Fibroblast of lung (primary cell): Measurements from ENCODE around the gene THSD7A. TPM values are rescaled to one million over a fixed set of nuclear protein-coding genes. Genes with fewer than 3 reads are reported as not detected.

Source experiments
- DNase-seq, 2 donors: peaks; one replicate each; pipeline versions ENCODE4 v3.0.0 to v3.0.0-alpha.2; 2010; ENCODE audit warnings: low read depth in 2 of 2
- H2AFZ ChIP-seq: 2 replicates; pipeline ENCODE4 v1.5.1; 2012; ENCODE audit warnings: low read length, control low read depth, inconsistent platforms
- H3K27ac ChIP-seq: 2 replicates; pipeline ENCODE4 v1.5.1; 2011; ENCODE audit warnings: low read length, control low read depth; ENCODE audit not compliant: insufficient read depth
- H3K27me3 ChIP-seq: 2 replicates; pipeline ENCODE4 v1.5.1; 2011; ENCODE audit warnings: mild to moderate bottlenecking, low read length; ENCODE audit not compliant: control insufficient read depth, insufficient read depth
- H3K36me3 ChIP-seq: 2 replicates; pipeline ENCODE4 v1.5.1; 2011; ENCODE audit warnings: low read length; ENCODE audit not compliant: control insufficient read depth, insufficient read depth
- H3K4me1 ChIP-seq: 2 replicates; pipeline ENCODE4 v1.5.1; 2011; ENCODE audit warnings: low read length; ENCODE audit not compliant: control insufficient read depth, insufficient read depth; ENCODE audit errors: extremely low read depth
- H3K4me2 ChIP-seq: 2 replicates; pipeline ENCODE4 v1.5.1; 2011; ENCODE audit warnings: low read length, control low read depth; ENCODE audit not compliant: insufficient read depth; ENCODE audit errors: extremely low read depth
- H3K4me3 ChIP-seq, 4 experiments: fragments of 200-600 bp in 1 of 4; sonication (generic) in 1 of 4; replicated peaks in 1 of 4; 2 replicates each; pipeline ENCODE4 v1.5.1; 2011 to 2016; ENCODE audit warnings: low read length in 4 of 4, low read depth in 3 of 4, mild to moderate bottlenecking in 3 of 4, control low read depth in 2 of 4, inconsistent platforms in 1 of 4, mixed read lengths in 1 of 4; ENCODE audit not compliant: insufficient read depth in 1 of 4; ENCODE audit errors: control extremely low read depth in 1 of 4
- H3K79me2 ChIP-seq: 2 replicates; pipeline ENCODE4 v1.5.1; 2012; ENCODE audit warnings: mild to moderate bottlenecking, low read length, inconsistent platforms; ENCODE audit not compliant: control insufficient read depth, insufficient read depth
- H3K9ac ChIP-seq: 2 replicates; pipeline ENCODE4 v1.5.1; 2011; ENCODE audit warnings: mild to moderate bottlenecking, low read length, control low read depth; ENCODE audit not compliant: insufficient read depth
- H3K9me3 ChIP-seq: 2 replicates; pipeline ENCODE4 v1.5.1; 2012; ENCODE audit warnings: low read depth, low read length; ENCODE audit not compliant: control insufficient read depth, insufficient read depth
- H4K20me1 ChIP-seq: 2 replicates; pipeline ENCODE4 v1.5.1; 2011; ENCODE audit warnings: low read length; ENCODE audit not compliant: control insufficient read depth, insufficient read depth; ENCODE audit errors: extremely low read depth
- CTCF ChIP-seq, 2 donors: IDR thresholded peaks in 1 of 2; conservative IDR thresholded peaks in 1 of 2; 1 replicate in 1 of 2; 2 replicates in 1 of 2; pipeline ENCODE4 v1.5.1; 2011 to 2012; ENCODE audit warnings: low read length in 2 of 2, control low read depth in 1 of 2, inconsistent platforms in 1 of 2, low read depth in 1 of 2, mild to moderate bottlenecking in 1 of 2
- EZH2 ChIP-seq: IDR thresholded peaks from 2 replicates; pipeline ENCODE4 v1.5.1; 2012; ENCODE audit warnings: low read length, control low read depth, mild to moderate bottlenecking; ENCODE audit errors: missing control alignments
- polyA plus RNA-seq, 2 donors: library from polyadenylated mRNA; depleted of rRNA in 1 of 2; stranded (reverse) in 1 of 2; unstranded in 1 of 2; fragments of >200 nt; gene quantifications; 2 replicates each; pipeline ENCODE4 v1.2.1, GENCODE V29; 2011 to 2012; ENCODE audit warnings: missing spikeins in 1 of 2
- total RNA-seq: library from RNA; depleted of rRNA; stranded (reverse); fragments of >200 nt; gene quantifications from 2 replicates; pipeline ENCODE4 v1.2.1, GENCODE V29; 2014

The THSD7A gene
- total and polyA plus RNA-seq, 2 donors (not counting 1 experiment from before 2014, with no cell fraction given), result 0.02 to 0.83 TPM

GRCh38 chr7:11689096-11689495 lies 142.9 kb downstream of the THSD7A start:
- H3K79me2 ChIP-seq, result no peaks in the 10 kb centered on the region
- no peaks in the 10 kb centered on the region for H3K27me3 ChIP-seq
- H3K9me3 ChIP-seq, result no peaks in the 10 kb centered on the region
- no peak overlapping the region for H3K4me2 ChIP-seq
- no peaks in the 10 kb centered on the region for H3K36me3 ChIP-seq
- TF ChIP-seq CTCF (conservative IDR thresholded peaks at IDR 0.05 in 1 of 2, IDR thresholded peaks at IDR 0.05 in 1 of 2; ENCODE audit: low read depth in 1 of 2, low read length in 2 of 2) (no peak), EZH2 (no peak)
- H2AFZ ChIP-seq, result no peak overlapping the region
- no peak for DNase-seq
- no peak overlapping the region for H3K27ac ChIP-seq
- no peak overlapping the region for H3K4me3 ChIP-seq
- no peaks in the 10 kb centered on the region for H4K20me1 ChIP-seq
- no peak overlapping the region for H3K9ac ChIP-seq
- H3K4me1 ChIP-seq, result no peaks in the 10 kb centered on the region

GRCh38 chr7:11681461-11681860 lies 150.5 kb downstream of the THSD7A start:
- Histone ChIP-seq H3K4me1 (no peaks in the 10 kb centered on the region), H3K9me3 (no peaks in the 10 kb centered on the region), H4K20me1 (no peaks in the 10 kb centered on the region), H3K27ac (no peak overlapping the region), H3K9ac (no peak overlapping the region), H3K4me3 (no peak overlapping the region), H3K4me2 (no peak overlapping the region), H2AFZ (no peak overlapping the region), H3K79me2 (no peaks in the 10 kb centered on the region), H3K27me3 (no peaks in the 10 kb centered on the region), H3K36me3 (no peaks in the 10 kb centered on the region)
- TF ChIP-seq CTCF (conservative IDR thresholded peaks at IDR 0.05 in 1 of 2, IDR thresholded peaks at IDR 0.05 in 1 of 2; ENCODE audit: low read depth in 1 of 2, low read length in 2 of 2) (no peak), EZH2 (no peak)
- DNase-seq, result no peak

GRCh38 chr7:11675163-11675562 lies 156.8 kb downstream of the THSD7A start:
- H3K4me3 ChIP-seq, result no peak overlapping the region
- no peaks in the 10 kb centered on the region for H3K36me3 ChIP-seq
- H3K79me2 ChIP-seq, result no peaks in the 10 kb centered on the region
- H2AFZ ChIP-seq, result no peak overlapping the region
- H4K20me1 ChIP-seq, result no peaks in the 10 kb centered on the region
- no peak for TF ChIP-seq CTCF (conservative IDR thresholded peaks at IDR 0.05 in 1 of 2, IDR thresholded peaks at IDR 0.05 in 1 of 2; ENCODE audit: low read depth in 1 of 2, low read length in 2 of 2)
- TF ChIP-seq EZH2, result no peak
- no peak for DNase-seq
- no peak overlapping the region for H3K9ac ChIP-seq
- H3K27ac ChIP-seq, result no peak overlapping the region
- H3K4me2 ChIP-seq, result no peak overlapping the region
- no peaks in the 10 kb centered on the region for H3K27me3 ChIP-seq
- H3K4me1 ChIP-seq, result no peaks in the 10 kb centered on the region
- H3K9me3 ChIP-seq, result no peaks in the 10 kb centered on the region
